Activated CD4-positive, alpha-beta T cell treated with anti-CD3 and anti-CD28 coated beads for 24 hours (primary cell): ENCODE results near the gene FAAH.

Experiments used
- DNase-seq, 2 donors: peaks; one replicate each; pipeline ENCODE4 v3.0.0-alpha.2; 2020; ENCODE audit warnings: low read depth in 2 of 2

The FAAH gene

GRCh38 chr1:46401154-46401913 is 7.2 kb downstream of the FAAH start:
- DNase-seq = no peak

GRCh38 chr1:46401964-46402626 is 8.0 kb downstream of the FAAH start:
- DNase-seq = no peak

- no peak for DNase-seq
These were observed 9.8 kb downstream of the FAAH start for GRCh38 chr1:46403916-46404315.

- DNase-seq = no peak
These were observed 10.5 kb downstream of the FAAH start for GRCh38 chr1:46404482-46405196.

- no peak for DNase-seq
These were observed 11.1 kb downstream of the FAAH start for GRCh38 chr1:46405197-46405555.

DNA sequence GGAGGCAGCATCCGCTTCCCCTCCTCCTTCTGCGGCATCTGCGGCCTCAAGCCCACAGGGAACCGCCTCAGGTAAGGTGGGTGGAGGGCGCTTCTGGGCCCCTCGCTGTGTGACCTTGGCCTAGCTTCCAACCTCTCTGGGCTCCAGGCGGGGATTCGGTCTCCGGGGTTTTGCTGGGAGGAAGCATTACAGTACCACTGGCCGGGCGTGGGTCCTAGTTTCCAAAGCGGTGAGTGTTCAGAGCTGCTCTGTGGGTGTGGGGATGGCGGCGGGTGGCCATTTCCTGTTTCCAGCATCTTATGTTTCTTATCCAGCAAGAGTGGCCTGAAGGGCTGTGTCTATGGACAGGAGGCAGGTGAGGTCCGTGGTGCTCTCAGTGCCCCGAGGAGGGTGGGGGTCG is 11.6 kb downstream of the FAAH start:
- DNase-seq = no peak

DNA sequence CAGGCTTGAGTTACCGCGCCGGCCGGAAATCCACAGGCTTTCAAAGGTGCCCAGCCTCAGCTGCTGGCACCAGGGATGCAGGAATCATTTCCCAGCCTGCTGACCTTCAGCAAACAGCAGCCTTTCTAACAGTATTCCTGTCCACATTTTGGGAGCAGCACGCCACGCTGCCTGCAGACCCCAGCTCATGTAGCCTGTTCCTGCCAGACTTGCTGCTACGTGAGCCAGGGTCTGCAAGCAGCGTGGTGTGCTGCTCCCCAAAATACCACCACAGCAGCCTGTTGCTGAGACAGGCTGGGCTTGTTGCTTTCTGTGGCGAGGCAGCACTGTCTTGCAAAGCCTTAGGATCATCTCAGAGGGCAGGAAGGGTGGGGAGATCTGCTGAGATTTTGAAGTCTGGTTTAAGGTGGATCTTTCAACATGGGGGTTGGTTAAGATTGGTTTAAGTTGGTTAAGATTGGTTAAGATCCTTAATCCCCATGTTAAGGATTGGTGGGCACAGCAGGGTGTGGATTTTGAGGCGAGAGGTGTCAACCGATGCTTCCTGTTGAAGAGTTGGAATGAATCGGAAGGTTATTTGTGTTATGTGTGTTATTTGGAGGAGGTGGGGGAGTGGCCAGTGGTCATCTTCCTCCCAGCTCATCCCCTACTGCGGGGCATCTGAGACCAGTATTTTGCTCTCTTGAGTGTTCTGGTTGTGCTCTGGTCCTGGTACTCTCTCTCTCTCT is 12.9 kb downstream of the FAAH start:
- no peak for DNase-seq

DNA sequence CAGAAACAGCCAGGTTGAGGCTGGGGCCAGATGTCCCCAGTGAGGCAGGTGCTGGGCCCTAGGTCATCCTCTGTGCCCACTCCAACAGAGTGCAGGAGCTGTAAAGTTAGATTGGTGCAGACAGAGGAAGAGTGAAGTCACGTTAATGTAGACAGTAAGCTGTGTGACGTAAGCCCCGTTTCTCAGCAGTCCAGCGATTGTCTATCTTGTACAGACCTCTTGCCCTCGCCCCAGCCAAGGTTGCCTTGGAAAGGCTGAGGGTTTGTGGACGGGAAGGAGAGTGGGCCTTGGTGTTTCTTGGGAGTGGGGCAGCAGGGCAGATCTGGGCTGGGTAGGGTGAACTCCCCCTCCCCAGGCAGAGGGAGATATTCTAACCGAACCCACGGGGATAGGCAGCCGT is 13.5 kb downstream of the FAAH start:
- DNase-seq = no peak

DNA sequence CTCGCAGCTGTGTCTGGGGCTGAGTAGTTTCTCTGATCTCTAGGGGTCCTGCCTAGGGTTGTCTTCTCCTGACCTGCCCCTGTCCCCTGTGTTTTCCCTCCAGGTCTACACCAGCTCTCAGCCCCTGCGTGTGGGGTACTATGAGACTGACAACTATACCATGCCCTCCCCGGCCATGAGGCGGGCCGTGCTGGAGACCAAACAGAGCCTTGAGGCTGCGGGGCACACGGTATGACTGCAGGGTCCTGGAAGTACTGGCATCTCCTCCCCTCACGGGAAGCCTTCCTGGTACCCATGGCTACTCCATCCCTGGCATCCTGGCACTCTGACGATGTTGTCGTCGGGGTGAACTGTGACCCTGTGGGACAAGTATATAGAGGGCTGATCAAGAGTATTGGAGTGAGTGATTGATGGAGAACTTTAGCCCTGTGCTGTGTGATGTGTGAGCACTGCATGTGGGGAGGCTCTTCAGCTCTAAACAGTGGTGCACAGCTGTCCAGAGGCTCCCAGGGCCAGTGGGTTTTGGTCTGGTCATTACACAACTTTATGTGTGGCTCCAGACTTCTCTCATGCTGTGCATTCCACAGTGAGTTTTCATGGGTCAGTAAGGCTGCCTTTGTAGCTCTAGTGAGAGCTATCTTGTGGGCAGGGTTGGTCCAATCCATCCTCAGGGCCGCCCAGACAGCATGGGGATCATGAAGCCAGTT is 14.4 kb downstream of the FAAH start:
- DNase-seq = no peak

DNA sequence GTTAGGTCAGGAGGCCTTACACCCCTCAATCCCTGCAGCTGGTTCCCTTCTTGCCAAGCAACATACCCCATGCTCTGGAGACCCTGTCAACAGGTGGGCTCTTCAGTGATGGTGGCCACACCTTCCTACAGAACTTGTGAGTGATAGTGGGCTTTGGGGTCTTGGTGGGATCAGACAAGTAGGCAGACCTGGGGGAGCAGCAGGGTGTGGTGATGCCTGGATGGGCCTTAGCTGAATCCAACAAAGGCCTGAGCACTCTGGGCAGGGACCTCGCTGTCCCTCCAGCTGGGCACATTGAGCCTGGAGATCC is 14.9 kb downstream of the FAAH start:
- no peak for DNase-seq

DNA sequence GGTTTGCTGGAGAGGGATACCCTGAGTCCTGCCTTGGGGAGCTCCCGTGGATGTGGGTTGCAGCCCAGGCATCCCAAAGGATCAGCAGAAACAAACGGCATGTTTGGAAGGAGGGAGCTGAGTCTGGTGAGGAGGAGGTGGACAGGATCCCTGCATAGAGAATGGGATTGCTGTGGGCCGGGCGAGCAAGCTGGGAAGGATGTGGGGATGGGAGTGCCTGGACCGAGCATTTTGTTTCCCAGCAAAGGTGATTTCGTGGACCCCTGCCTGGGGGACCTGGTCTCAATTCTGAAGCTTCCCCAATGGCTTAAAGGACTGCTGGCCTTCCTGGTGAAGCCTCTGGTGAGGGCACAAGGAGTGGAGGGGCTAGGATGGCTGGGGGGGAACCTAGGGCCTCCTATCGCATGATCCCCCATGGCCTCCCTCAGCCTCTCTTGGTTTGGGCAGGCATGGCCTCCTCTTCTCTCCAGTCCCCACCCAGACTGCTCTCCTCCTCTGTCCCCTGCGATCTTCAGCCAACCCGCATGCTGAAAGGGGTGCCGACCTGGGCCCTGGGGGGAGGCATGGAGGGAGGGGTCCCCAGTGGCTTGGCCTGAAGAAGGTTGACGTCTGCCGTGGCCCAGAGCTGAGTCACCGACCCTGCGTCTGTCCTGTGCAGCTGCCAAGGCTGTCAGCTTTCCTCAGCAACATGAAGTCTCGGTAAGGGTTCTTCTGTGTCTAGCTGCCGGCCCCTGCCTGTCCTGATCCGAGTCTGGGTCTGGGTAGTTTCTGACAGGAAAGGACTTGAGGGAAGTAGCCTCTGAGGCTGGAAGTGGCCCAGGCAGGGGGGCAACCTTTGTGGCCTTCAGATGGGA is 16.3 kb downstream of the FAAH start:
- DNase-seq = no peak

- DNase-seq = no peak
These were observed 16.9 kb downstream of the FAAH start for GRCh38 chr1:46411010-46411405.

DNA sequence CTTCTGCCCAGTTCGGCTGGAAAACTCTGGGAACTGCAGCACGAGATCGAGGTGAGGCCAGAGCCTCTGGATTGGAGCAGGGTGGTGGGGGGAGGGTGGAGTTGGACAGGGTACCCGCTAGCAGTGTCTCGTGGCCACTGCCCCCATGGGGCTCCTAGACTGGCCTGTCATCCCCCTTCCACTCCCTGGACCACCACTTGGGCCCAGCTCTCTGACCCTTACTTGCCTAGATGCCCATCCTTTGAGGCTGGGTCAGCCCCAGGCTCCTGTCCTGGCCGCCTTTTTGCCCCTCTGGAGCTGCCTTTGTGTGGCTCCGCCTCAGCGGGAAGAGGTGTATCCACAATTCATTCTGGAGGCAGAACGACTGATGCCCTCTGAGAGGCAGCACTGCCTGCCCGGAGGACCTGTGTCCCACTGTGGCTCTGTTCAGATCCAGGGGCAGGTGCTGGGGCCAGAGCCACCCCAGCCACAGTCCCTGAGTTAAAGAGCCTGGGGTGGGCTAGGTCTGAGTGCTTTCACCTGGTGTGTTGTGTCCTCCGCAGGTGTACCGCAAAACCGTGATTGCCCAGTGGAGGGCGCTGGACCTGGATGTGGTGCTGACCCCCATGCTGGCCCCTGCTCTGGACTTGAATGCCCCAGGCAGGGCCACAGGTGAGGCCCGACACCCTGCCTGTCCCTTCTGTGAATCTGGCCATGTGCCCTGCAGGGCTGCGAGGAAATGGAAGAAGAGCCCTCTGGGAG is 17.7 kb downstream of the FAAH start:
- no peak for DNase-seq

DNA sequence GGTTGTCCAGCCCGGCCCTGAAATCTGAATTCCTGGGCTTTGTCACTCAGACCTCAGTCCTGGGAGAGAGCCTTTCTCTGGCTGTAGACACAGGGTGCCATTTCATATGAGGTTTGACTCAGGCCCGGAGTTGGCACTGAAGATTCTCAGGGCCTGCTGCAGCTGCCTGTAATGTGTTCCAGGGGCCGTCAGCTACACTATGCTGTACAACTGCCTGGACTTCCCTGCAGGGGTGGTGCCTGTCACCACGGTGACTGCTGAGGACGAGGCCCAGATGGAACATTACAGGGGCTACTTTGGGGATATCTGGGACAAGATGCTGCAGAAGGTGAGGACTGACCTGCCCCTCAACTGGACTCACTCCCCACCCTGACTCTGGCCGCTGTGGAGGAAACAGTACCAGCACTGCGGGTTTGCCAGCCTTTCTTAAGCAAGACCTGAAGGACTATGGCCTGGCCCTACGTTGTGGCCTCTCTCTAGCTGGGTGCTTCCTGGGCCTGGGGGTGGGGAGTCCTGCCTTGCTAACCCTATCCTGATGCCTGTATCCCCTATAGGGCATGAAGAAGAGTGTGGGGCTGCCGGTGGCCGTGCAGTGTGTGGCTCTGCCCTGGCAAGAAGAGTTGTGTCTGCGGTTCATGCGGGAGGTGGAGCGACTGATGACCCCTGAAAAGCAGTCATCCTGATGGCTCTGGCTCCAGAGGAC is 18.9 kb downstream of the FAAH start:
- no peak for DNase-seq

DNA sequence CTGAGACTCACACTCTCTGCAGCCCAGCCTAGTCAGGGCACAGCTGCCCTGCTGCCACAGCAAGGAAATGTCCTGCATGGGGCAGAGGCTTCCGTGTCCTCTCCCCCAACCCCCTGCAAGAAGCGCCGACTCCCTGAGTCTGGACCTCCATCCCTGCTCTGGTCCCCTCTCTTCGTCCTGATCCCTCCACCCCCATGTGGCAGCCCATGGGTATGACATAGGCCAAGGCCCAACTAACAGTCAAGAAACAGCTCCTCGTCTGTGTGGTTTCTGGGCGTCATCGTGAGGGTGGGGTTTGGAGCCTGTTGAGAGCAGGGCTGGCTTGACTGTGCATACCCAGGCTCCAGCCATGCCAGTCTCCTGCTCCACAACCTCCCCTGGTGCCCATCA is 19.5 kb downstream of the FAAH start:
- no peak for DNase-seq

DNA sequence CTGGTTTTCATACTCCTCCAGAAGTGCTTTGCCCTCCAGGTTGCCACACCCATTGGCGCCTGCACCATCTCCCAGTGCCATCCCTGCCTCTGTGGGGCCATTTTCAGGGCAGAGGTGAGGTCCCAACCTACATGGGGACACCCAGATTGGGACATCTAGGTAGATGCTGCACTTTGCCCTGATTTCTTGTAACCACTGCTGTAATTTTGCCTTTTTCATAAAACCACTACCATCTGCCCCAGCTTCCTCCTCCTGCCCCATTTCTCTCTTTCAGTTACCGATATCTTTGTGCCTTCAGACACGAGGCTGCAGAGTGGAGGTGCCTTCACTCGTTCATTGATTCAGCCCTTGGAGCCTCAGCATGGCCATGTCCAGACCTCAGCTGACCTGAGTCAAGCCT is 21.4 kb downstream of the FAAH start:
- no peak for DNase-seq

- DNase-seq = no peak
These were observed 24.9 kb downstream of the FAAH start for GRCh38 chr1:46418976-46419375.

GRCh38 chr1:46420533-46420915 is 26.4 kb downstream of the FAAH start:
- no peak for DNase-seq

DNA sequence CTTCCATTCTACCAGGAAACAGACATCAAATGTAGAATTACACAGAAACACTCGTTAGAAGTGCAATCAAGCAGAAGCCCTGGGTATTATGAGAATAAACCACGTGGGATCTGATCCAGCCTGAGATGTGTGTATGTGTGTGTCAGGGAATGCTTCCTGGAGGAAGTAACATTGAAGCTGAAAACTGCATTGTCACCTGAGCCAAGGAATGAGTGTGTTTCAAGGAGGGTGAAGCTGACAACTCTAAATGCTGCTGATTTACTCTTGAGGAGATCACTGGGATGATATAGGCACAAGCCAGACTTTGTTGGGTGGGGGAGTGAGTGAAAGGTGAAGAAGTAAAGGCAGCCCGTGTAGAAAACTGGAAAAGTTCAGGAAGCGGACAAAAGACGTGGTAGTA is 27.6 kb downstream of the FAAH start:
- no peak for DNase-seq
